OCI-LY7 (cell line): ENCODE measurements around the gene TMEM200B.

Experiments used
- EZH2phosphoT487 ChIP-seq: fragments of 200-600 bp; sonication (generic); IDR thresholded peaks from 2 replicates; pipeline ENCODE4 v1.6.1; 2018; ENCODE audit warnings: low read depth, borderline replicate concordance, mild to moderate bottlenecking, mixed run types, antibody characterized with exemption, low read length, moderate library complexity, mixed read lengths
- TF ChIP-seq, protein P1 (sequence below): fragments of 200-600 bp; sonication (generic); conservative IDR thresholded peaks from 2 replicates; pipeline ENCODE4 v1.5.1; 2014; ENCODE audit warnings: mild to moderate bottlenecking, antibody characterized with exemption, low read length, moderate library complexity, mixed read lengths

DNA sequence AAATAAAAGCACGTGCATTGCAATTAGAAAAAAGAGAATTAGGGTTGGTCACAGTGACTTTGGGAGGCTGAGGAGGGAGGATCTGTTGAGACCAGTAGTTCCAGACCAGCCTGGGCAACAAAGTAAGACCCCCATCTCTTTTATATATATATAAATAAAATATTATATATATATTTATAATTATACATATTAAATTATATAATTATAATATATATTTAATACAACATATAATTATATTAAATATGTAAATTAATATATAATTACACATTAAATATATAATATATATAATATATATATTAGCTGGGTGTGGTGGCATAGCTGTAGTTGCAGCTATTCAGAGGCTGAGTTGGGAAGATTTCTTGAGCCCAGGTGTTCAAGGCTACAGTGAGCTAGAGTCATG, 23.2 kb downstream of the TMEM200B start:
- TF ChIP-seq, protein P1, sequence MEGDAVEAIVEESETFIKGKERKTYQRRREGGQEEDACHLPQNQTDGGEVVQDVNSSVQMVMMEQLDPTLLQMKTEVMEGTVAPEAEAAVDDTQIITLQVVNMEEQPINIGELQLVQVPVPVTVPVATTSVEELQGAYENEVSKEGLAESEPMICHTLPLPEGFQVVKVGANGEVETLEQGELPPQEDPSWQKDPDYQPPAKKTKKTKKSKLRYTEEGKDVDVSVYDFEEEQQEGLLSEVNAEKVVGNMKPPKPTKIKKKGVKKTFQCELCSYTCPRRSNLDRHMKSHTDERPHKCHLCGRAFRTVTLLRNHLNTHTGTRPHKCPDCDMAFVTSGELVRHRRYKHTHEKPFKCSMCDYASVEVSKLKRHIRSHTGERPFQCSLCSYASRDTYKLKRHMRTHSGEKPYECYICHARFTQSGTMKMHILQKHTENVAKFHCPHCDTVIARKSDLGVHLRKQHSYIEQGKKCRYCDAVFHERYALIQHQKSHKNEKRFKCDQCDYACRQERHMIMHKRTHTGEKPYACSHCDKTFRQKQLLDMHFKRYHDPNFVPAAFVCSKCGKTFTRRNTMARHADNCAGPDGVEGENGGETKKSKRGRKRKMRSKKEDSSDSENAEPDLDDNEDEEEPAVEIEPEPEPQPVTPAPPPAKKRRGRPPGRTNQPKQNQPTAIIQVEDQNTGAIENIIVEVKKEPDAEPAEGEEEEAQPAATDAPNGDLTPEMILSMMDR = no peak
- TF ChIP-seq EZH2phosphoT487 = no peak
